HTERT RPE-1 (cell line): Measurements from ENCODE around the gene ZFR.

Experiments used
- in situ Hi-C: fragments of 300-500 bp; cut with MboI; formaldehyde crosslinking; loops from 4 replicates; pipeline ENCODE4 v1.14.3; 2020; ENCODE audit warnings: low sequenced_read_pairs

ZFR gene

DNA sequence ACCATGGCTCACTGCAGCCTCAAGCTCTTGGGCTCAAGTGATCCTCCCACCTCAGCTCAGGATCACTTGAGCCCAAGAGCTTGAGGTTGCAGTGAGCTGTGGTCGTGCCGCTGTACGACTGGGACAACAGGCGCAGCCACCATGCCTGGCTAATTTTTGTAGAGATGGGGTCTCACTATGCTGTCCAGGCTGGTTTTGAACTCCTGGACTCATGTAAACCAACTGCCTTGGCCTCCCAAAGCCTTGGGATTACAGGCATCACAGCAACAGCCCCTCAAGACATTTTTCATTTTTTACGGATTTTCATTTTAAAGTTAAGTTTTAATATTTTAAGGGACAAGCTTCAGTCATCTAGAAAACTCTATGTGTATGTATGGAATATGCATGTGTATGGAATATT is 78.9 kb downstream of the ZFR start:
- in situ Hi-C loops = no loop called here

DNA sequence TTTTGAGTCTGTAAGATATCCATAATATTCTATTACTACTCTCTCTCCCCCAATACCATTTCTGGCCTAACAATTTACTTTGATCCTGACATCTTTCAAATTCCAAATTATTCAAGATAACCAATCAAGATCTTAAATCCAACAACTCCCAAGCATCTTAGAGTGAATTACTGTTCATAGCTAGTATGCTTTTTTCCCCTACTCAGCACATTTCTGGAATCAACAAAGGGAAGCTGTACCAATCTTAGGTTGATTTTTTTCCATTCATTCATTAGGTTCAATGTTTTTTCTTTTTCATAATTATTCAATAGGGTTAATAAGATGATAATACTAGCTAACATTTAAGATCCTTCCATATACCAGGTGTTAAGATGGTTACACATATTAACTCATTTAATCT is 81.5 kb downstream of the ZFR start:
- in situ Hi-C loops = no loop called here

DNA sequence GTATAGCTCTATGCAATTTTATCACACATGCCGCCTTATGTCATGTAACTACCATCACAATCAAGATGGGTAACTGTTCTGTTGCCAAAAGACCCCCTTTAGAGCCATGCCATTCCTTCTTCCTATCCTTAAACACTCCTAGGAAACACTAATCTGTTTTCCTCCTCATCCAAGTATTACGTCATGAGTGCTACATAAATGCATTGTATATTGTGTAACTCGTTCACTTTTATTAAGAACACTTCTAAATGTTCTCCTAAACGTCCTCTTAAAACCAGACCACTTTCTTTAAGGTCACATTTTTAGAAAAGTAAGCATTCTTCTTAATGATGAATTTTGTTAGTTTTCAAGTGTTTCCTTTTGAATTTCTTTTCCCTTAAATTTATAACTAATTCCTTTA is 82.0 kb downstream of the ZFR start:
- in situ Hi-C loops = no loop called here

DNA sequence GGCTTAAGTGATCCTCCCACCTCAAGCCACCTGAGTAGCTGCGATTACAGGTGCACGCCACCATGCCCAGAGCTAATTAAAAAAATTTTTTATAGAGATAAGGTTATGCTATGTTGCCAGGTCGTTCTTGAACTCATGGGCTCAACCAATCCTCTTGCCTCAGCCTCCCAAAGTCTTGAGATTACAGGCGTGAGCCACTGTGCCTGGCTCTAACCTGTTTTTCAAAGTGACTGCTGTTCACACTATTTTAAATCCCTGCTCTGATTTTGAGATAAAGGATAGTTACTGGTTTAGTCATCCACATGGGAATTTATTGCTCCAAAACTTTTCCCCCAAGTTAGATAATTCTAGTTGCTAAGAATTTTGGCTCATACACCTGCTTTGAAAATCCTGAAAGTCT is 83.6 kb downstream of the ZFR start:
- in situ Hi-C loops = no loop called here

DNA sequence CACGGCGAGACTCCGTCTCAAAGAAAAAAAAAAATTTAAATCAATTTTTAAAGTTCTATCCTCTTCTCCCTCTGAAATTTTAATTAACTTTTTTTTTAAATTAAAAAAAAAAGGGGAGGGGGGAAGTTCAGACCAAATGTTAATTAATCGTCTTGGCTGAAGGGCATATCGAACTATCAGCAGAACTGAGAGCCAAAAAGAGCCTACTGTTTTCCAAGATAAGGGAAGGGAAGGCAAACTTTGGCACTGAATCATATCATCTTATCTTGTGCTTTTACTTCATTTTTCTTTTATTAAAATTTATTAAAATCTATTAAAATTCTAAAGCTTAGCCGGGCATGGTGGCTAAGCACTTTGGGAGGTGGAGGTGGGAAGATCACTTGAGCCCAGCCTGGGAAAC is 85.9 kb downstream of the ZFR start:
- in situ Hi-C loops = no loop called here

- in situ Hi-C loops = no loop called here
These were observed 86.9 kb downstream of the ZFR start for GRCh38 chr5:32357658-32358057.

- in situ Hi-C loops = no loop called here
These were observed 88.9 kb downstream of the ZFR start for GRCh38 chr5:32355686-32356085.

- in situ Hi-C loops = no loop called here
These were observed 91.1 kb downstream of the ZFR start for GRCh38 chr5:32353420-32353819.

DNA sequence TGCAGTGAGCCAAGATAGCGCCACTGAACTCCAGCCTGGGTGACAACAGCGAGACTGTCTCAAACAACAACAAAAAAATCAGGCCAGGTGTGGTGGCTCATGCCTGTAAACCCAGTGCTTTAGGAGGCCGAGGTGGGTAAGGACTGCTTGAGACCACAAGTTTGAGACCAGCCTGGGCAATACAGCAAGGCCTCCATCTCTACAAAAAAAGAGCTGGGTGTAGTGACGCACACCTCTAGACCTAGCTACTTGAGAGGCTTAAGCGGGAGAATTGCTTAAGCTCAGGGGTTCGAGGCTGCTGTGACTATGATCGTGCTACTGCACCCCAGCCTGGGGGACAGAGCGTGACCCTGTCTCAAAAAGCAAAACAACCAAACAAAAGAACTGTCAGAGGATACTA is 91.9 kb downstream of the ZFR start:
- in situ Hi-C loops = no loop called here

GRCh38 chr5:32346869-32347268 is 97.7 kb downstream of the ZFR start:
- in situ Hi-C loops = no loop called here

DNA sequence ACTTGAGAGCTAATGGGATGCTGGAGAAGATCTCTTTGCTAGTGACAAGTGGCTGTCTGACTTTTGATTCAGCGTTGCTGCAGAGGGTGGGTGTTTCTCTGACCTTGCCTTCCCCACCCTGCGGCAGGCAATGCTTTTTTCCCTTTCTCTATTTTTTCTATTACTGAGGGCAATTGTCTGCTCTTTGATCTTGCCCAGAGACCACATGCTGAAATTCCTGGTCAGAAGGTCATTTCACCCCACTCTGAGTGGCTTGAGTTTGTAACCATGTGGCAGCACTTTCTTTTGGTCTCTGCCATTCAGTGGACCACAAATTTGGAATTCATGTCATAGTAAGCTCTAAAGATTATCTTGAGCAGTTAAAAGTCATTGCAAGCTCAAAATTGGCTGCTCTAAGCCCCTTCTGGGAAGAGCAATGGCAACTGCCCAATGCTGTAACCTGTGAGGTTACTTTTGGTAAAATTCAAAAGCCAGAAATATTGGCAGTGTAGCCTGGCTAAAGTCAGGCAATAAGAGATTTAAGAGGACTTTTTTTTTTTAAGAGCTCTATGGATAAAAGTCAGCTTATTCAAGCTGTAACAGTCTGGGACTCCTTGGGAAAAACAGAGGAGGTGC is 101.4 kb downstream of the ZFR start:
- in situ Hi-C loops = no loop called here

GRCh38 chr5:32342656-32343055 is 101.9 kb downstream of the ZFR start:
- in situ Hi-C loops = no loop called here

- in situ Hi-C loops = no loop called here
These were observed 104.7 kb downstream of the ZFR start for GRCh38 chr5:32339878-32340277.

- in situ Hi-C loops = no loop called here
These were observed 105.3 kb downstream of the ZFR start for GRCh38 chr5:32339198-32339597.

DNA sequence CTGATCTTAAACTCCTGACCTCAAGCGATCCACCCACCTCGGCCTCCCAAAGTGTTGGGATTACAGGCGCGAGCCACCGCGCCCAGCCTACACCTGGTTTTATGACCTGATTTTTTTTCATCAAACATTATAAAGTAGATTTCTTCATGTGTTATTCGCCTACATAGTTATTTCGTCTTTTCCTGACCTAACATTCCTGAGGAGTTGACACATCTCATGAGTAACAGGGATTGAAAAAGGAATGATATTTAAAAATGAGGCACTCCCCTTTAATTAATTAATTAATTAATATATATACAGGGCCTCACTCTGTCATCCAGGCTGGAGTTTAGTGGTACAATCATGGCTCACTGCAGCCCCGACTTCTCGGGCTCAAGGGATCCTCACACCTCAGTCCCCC is 111.6 kb downstream of the ZFR start:
- in situ Hi-C loops = no loop called here

- in situ Hi-C loops = no loop called here
These were observed 112.2 kb downstream of the ZFR start for GRCh38 chr5:32332361-32332760.

GRCh38 chr5:32331935-32332274 is 112.6 kb downstream of the ZFR start:
- in situ Hi-C loops = no loop called here

GRCh38 chr5:32331217-32331934 is 113.2 kb downstream of the ZFR start:
- in situ Hi-C loops = no loop called here

GRCh38 chr5:32330126-32330971 is 114.2 kb downstream of the ZFR start:
- in situ Hi-C loops = no loop called here

DNA sequence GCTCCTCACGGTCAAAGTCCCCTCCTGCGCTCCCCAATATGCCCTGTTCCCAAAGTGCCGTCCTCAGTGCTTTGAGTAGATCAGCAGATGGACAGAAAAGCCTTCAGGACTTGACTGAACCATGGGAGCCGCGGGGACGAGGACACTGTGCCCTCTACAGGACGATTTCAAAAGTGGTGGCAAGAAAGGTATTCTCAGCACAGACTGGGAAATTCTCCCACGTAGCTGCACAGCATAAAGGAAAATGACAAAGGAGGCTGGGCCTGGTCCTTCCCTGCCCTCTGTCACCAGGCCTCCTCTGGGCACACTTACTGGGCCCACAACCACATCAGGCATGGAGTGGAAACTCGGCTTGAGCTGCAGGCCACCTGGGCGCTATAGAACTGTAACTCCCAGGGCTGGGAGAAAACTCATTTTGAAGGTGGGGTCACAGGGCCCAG is 115.1 kb downstream of the ZFR start:
- in situ Hi-C loops = no loop called here

DNA sequence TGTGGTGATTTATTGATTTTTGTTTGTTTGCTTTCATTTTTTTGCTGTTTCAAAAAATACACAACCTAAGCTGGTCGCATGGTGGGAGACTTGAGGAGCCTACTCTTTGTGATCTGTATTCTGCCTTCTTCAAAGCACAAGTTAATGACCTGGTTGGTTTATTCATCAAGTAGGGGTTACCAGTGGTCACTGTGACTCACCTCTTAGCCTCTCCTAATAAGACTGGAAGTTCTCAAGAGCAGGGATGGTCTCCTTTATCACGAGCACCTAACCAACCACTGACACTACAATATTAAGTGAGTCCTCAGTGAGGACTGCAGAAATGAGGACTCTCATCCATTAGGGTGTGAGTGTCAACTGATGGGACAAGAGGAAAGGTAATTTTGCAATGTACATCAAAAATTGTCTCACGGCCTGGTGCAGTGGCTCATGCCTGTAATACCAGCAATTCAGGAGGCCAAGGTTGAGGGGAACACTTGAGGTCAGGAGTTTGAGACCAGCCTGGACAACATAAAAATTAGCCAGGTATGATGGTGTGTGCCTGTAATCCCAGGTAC is 118.2 kb downstream of the ZFR start:
- in situ Hi-C loops = no loop called here

- in situ Hi-C loops = no loop called here
These were observed 118.9 kb downstream of the ZFR start for GRCh38 chr5:32325616-32326015.
